Loucy (cell line): ENCODE data around the gene MED1.

ENCODE experiments used
- EZH2phosphoT487 ChIP-seq: fragments of 200-600 bp; IDR thresholded peaks from 2 replicates; pipeline ENCODE4 v1.6.1; 2018; ENCODE audit warnings: antibody characterized with exemption, mild to moderate bottlenecking, moderate library complexity, borderline replicate concordance
- TF ChIP-seq, protein P1 (sequence below): fragments of 200-600 bp; sonication (generic); conservative IDR thresholded peaks from 2 replicates; pipeline ENCODE4 v1.5.1; 2014; ENCODE audit warnings: mild to moderate bottlenecking, antibody characterized with exemption, low read length

DNA sequence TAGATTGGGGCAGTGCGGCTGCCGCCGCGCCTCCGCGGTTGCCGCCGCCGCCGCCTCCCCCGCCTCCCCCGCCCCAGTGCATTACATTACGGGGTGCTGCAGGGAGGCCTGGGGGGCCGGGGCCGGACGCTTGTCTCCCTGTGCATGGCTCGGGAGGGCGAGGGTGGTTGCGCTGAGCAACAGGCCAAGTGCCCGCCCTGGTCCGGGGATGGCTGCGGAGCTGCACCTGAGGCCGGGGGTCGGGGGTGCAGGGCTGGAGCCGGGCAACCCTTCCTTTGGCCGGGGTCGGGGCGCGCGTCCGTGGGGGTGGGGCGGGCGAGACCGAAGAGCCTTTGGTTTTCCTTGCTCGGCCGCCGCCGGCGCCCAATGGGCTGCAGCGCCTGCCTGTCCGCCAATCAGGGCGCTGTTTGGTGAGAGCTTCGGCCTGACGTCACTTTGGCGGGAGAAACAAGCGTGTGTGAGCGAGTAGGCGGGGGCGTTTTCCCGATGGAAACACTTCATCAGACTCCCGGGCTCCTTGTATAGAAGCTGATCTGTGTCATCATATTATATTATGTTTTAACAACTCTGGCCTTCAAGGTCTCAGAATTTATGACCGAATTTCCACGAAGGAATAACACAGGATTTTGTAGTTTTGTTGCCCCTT, 48.7 kb downstream of the MED1 start:
- TF ChIP-seq, protein P1, sequence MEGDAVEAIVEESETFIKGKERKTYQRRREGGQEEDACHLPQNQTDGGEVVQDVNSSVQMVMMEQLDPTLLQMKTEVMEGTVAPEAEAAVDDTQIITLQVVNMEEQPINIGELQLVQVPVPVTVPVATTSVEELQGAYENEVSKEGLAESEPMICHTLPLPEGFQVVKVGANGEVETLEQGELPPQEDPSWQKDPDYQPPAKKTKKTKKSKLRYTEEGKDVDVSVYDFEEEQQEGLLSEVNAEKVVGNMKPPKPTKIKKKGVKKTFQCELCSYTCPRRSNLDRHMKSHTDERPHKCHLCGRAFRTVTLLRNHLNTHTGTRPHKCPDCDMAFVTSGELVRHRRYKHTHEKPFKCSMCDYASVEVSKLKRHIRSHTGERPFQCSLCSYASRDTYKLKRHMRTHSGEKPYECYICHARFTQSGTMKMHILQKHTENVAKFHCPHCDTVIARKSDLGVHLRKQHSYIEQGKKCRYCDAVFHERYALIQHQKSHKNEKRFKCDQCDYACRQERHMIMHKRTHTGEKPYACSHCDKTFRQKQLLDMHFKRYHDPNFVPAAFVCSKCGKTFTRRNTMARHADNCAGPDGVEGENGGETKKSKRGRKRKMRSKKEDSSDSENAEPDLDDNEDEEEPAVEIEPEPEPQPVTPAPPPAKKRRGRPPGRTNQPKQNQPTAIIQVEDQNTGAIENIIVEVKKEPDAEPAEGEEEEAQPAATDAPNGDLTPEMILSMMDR: no peak
- no peak for TF ChIP-seq EZH2phosphoT487
